Activated effector memory CD4-positive, alpha-beta T cell treated with anti-CD3 and anti-CD28 coated beads, Interleukin-2, amount 50 U/mL, for 16 hours (primary cell): ENCODE results near the gene MRPL53.
A peak's percentile ranks its signal among the peaks of the same experiment; 100 is the strongest.
"Not testable (repeated sequence)": the region's sequence is repeated elsewhere in the genome, so short reads cannot be mapped to it uniquely, and the experiment has no call there.

Experiments used
- DNase-seq: peaks from one replicate; pipeline ENCODE4 v3.0.0-alpha.2; 2020

The MRPL53 gene

GRCh38 chr2:74481431-74481830, 9.0 kb upstream of the MRPL53 start:
- no peak for DNase-seq

GRCh38 chr2:74474899-74475298, 2.4 kb upstream of the MRPL53 start:
- DNase-seq: no peak

GRCh38 chr2:74474481-74474880, 2.0 kb upstream of the MRPL53 start:
- DNase-seq: no peak

- DNase-seq: no peak
Observed at GRCh38 chr2:74472945-74473258, 422 bp upstream of the MRPL53 start.

GRCh38 chr2:74471332-74472065, 981 bp downstream of the MRPL53 start:
- no peak for DNase-seq

GRCh38 chr2:74470742-74471141, 1.7 kb downstream of the MRPL53 start:
- not testable (repeated sequence) for DNase-seq

- no peak for DNase-seq
Observed at GRCh38 chr2:74464406-74464805, 8.1 kb downstream of the MRPL53 start.

- DNase-seq: no peak
Observed at GRCh38 chr2:74462786-74463105, 9.7 kb downstream of the MRPL53 start.

GRCh38 chr2:74462054-74462785, 10.3 kb downstream of the MRPL53 start:
- no peak for DNase-seq

GRCh38 chr2:74461187-74462053, 11.1 kb downstream of the MRPL53 start:
- DNase-seq: no peak

- not testable (repeated sequence) for DNase-seq
Observed at GRCh38 chr2:74460187-74460586, 12.3 kb downstream of the MRPL53 start.

- not testable (repeated sequence) for DNase-seq
Observed at GRCh38 chr2:74459503-74460118, 12.9 kb downstream of the MRPL53 start.

- DNase-seq: no peak
Observed at GRCh38 chr2:74458938-74459363, 13.5 kb downstream of the MRPL53 start.

GRCh38 chr2:74458132-74458937, 14.1 kb downstream of the MRPL53 start, which contains the start of gene WBP1:
Gene WBP1, plus strand, starts transcription at chr2:74458438. Its CDS starts 165 bp downstream, at chr2:74458603.
- peak; percentile 99 for DNase-seq

GRCh38 chr2:74457549-74458131, 14.8 kb downstream of the MRPL53 start:
- peak; percentile 94 for DNase-seq

- DNase-seq: no peak
Observed at GRCh38 chr2:74457129-74457548, 15.3 kb downstream of the MRPL53 start.

GRCh38 chr2:74454654-74455511, 17.6 kb downstream of the MRPL53 start, which contains the start of gene INO80B:
Gene INO80B, plus strand, starts transcription at chr2:74455087. Its CDS starts 30 bp downstream, at chr2:74455117.
- DNase-seq: peak; percentile 98

- no peak for DNase-seq
Observed at GRCh38 chr2:74450570-74451190, 21.8 kb downstream of the MRPL53 start.

GRCh38 chr2:74448771-74449170, 23.7 kb downstream of the MRPL53 start:
- no peak for DNase-seq
